ENCODE data around the gene ATG10. TPM values are rescaled to one million over a fixed set of nuclear protein-coding genes. Genes with fewer than 3 reads are reported as not detected.

The ATG10 gene
- polyA plus RNA-seq, 1 donor from 2014 or later = 12.1 TPM

GRCh38 chr5:82183828-82184227 is 212.0 kb downstream of the ATG10 start:
- Histone ChIP-seq H3F3A (ENCODE audit: insufficient read depth, low read length, poor library complexity, severe bottlenecking) (no peaks in the 10 kb centered on the region), H3K4me3 (ENCODE audit: low read length) (no peak overlapping the region), H2AFZ (ENCODE audit: low read depth, low read length) (no peak overlapping the region), H3K27me3 (ENCODE audit: insufficient read depth, low read depth, low read length) (no peaks in the 10 kb centered on the region), H3K9me3 (ENCODE audit: low read length) (no peaks in the 10 kb centered on the region), H3K9ac (ENCODE audit: low read length) (no peak overlapping the region), H4K20me1 (ENCODE audit: insufficient read depth) (no peaks in the 10 kb centered on the region), H3K27ac (ENCODE audit: low read length) (no peak overlapping the region), H3K36me3 (ENCODE audit: insufficient read depth, low read length) (no peaks in the 10 kb centered on the region), H3K4me2 (ENCODE audit: low read length) (no peak overlapping the region), H3K9me2 (ENCODE audit: insufficient read depth, low read length) (no peaks in the 10 kb centered on the region), H3K79me2 (replicated peaks; ENCODE audit: insufficient read depth, low read length) (no peaks in the 10 kb centered on the region)
- TF ChIP-seq EP300 (conservative IDR thresholded peaks at IDR 0.05; ENCODE audit: poor library complexity, severe bottlenecking) = no peak
- TF ChIP-seq POLR2AphosphoS5 (IDR thresholded peaks at IDR 0.05) = no peak
- TF ChIP-seq MXI1 (conservative IDR thresholded peaks at IDR 0.05; ENCODE audit: poor library complexity, severe bottlenecking) = no peak
- no peak for TF ChIP-seq RAD21 (conservative IDR thresholded peaks at IDR 0.05)
- no peak for TF ChIP-seq TAF1 (IDR thresholded peaks at IDR 0.05; ENCODE audit: low read depth)
- TF ChIP-seq SMC3 (conservative IDR thresholded peaks at IDR 0.05; ENCODE audit: poor library complexity) = no peak

- H3K27ac ChIP-seq (ENCODE audit: low read length) = peak overlapping the region; percentile 5
- no peak overlapping the region for H3K4me3 ChIP-seq (ENCODE audit: low read length)
Measured at GRCh38 chr5:82185851-82186250, 214.0 kb downstream of the ATG10 start.

More at GRCh38 chr5:82185851-82186250, 214.0 kb downstream of the ATG10 start:
- H3F3A ChIP-seq (ENCODE audit: insufficient read depth, low read length, poor library complexity, severe bottlenecking) = no peaks in the 10 kb centered on the region
- no peaks in the 10 kb centered on the region for H3K9me3 ChIP-seq (ENCODE audit: low read length)
- H3K9me2 ChIP-seq (ENCODE audit: insufficient read depth, low read length) = no peaks in the 10 kb centered on the region
- no peaks in the 10 kb centered on the region for H3K79me2 ChIP-seq (replicated peaks; ENCODE audit: insufficient read depth, low read length)
- H3K9ac ChIP-seq (ENCODE audit: low read length) = no peak overlapping the region
- H3K4me2 ChIP-seq (ENCODE audit: low read length) = no peak overlapping the region
- TF ChIP-seq REST (IDR thresholded peaks at IDR 0.05; ENCODE audit: borderline replicate concordance) (no peak), EZH2 (IDR thresholded peaks at IDR 0.05; ENCODE audit: borderline replicate concordance, insufficient read depth, low read length, poor library complexity, severe bottlenecking) (no peak), SMC3 (conservative IDR thresholded peaks at IDR 0.05; ENCODE audit: poor library complexity) (no peak), MXI1 (conservative IDR thresholded peaks at IDR 0.05; ENCODE audit: poor library complexity, severe bottlenecking) (no peak), TAF1 (IDR thresholded peaks at IDR 0.05; ENCODE audit: low read depth) (no peak), RAD21 (conservative IDR thresholded peaks at IDR 0.05) (no peak), CTCF (IDR thresholded peaks at IDR 0.05; ENCODE audit: poor library complexity, severe bottlenecking) (no peak), POLR2AphosphoS5 (IDR thresholded peaks at IDR 0.05) (no peak), EP300 (conservative IDR thresholded peaks at IDR 0.05; ENCODE audit: poor library complexity, severe bottlenecking) (no peak)
- H4K20me1 ChIP-seq (ENCODE audit: insufficient read depth) = no peaks in the 10 kb centered on the region
- no peaks in the 10 kb centered on the region for H3K36me3 ChIP-seq (ENCODE audit: insufficient read depth, low read length)
- peak overlapping the region; percentile 52 for H2AFZ ChIP-seq (ENCODE audit: low read depth, low read length)
- H3K27me3 ChIP-seq (ENCODE audit: insufficient read depth, low read depth, low read length) = no peaks in the 10 kb centered on the region

Data from neural cell (in vitro differentiated cells).